NCI-H2107 treated with DMSO at 0.1 percent for 48 hours (cell line): ENCODE results near the gene UQCR10.

Source experiments
- DNase-seq: peaks from one replicate; lab custom pipeline; 2025; ENCODE audit not compliant: unreplicated experiment; lab: John Stamatoyannopoulos, UW

Gene UQCR10

DNA sequence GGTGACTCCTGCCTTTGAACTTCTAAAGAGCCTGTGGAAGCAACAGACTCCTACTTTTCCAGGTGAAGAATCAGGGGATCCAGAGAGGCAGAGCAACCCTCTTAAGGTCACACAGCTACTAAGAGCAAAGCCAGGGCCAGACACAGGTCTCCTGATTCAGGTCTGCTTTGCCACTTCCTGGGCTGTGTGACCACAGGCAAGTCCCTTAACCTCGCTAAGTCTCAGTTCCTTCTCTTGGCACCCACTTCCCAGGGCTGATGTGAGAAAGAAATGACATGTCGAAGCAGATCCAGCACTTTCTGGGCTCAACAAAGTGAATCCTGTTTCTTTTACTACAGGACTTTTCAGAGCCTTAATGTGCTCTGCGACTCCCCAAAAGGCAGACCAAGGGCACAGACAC lies 30.2 kb downstream of the UQCR10 start:
- no peak for DNase-seq

GRCh38 chr22:29798318-29798717 lies 31.1 kb downstream of the UQCR10 start:
- DNase-seq = no peak

DNA sequence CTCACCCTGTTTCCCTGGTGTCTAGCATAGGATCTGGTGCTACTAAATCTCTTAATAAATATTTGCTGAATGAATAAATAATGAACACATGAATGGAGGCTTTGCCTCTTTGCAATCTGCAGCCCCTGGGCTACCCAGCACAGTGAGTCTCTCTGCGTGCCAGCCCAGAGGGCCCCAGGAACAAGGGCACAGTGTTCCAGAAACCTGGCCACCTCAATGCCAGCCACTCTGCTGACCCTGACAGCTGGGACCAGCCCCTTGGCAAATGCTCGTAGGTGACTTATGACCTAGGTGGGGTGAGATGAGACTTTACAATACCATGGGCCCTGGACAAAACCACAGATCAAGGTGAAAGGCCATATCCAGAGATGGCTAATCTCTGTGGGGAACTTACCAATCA lies 31.6 kb downstream of the UQCR10 start:
- DNase-seq = no peak

DNA sequence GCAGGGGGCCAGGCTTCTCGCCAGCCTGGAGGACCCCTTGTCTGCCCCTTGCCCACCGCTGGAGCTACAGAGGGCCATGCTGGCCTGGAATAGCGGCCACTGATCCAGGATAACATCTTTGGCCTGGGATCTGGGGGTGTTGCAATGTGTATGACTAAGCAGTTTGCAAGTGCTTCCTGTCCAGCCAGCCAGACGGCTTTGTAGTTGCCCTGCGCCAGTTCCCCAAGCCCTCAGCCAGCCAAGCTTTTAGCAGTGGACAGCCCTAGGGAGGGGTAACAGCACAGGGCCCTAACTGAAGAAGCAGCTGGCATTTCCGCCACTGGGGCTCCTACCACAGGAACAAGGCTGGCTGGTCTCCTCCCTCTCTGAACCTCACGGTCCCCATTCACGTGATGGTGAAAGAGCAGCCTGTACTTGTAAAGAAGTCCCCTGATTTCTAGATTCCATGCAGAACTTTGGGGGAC lies 32.1 kb downstream of the UQCR10 start:
- no peak for DNase-seq

- DNase-seq = no peak
These were observed 34.0 kb downstream of the UQCR10 start for GRCh38 chr22:29801153-29801552.

DNA sequence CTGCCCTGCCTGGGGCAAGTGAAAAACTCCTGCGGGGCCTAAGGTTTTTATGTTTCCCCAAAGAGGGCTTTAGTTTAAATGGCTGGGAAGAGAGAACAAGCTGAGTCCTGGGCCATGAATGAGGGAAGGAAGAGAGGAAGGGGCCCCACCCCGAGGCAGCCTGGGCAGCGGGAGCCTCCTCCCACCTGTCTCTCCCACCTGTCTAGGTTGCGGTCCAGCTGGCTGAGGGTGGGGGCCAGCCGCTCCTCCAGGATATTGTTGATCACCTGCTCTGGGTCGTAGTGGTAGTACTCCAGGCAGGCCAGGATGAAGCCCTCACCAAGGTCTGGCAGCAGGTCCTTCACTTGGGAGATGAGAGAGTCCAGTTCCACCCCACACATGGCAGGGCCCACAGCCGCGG lies 34.6 kb downstream of the UQCR10 start:
- no peak for DNase-seq

GRCh38 chr22:29803190-29803589 lies 36.0 kb downstream of the UQCR10 start:
- no peak for DNase-seq

GRCh38 chr22:29804985-29805384 lies 37.8 kb downstream of the UQCR10 start:
- no peak for DNase-seq

- no peak for DNase-seq
These were observed 39.0 kb downstream of the UQCR10 start for GRCh38 chr22:29806196-29806595.

GRCh38 chr22:29810216-29810615 lies 43.0 kb downstream of the UQCR10 start:
- no peak for DNase-seq

DNA sequence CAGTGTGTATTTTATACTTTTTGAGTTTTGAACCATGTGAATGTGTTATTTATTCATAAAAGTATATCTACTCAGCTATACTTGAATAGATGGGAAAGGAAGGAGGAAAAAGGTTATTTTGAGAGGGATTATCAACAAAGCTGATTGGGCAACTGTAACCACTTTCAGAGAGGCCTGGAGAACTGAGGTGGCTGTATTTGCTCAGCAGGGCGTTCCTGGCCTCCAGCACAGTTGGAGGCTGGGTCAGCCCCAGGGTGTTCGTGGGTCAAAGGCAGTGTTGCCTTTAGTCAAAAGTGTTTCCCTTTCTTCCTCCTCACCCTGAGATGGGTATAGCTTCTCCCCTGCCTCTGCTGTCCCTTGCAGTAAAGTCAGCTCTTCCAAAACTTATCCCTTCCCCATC lies 44.2 kb downstream of the UQCR10 start:
- DNase-seq = no peak

DNA sequence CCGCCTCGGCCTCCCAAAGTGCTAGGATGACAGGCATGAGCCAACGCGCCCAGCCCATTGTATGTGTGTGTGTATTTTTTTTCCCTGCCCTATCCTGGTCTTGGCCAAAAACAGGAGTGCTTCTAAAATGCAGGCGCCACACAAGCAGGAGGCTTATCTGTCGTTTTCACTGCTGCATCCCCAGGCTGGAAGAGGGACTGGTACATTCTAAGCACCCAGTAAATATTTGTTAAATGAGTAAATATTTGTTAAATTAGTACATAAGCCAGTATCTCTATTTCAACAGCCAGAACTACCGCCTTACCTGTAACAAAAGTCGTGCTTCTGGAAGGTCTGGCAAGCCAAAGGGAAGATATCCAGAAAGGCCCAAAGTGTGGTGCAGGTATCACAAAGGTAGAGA lies 46.0 kb downstream of the UQCR10 start:
- no peak for DNase-seq

DNA sequence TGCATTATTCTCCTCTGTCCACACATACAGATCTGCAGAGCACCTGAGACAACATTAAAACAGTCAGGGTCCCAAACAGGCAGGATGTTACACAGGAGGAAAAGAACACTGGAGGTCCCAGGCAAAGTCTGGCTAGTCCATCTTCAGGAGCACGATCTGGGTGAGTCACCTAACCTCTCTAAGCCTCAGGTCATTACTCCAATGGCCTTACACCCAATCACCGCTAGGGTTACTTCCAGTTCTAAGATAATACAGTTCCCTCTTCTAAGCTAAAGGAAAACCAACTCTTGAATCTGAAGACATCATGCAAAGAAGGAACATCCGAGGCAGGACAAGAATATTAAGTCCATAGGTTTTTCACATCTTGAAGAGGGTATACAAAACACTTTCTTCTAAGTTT lies 46.4 kb downstream of the UQCR10 start:
- no peak for DNase-seq

- no peak for DNase-seq
These were observed 46.8 kb downstream of the UQCR10 start for GRCh38 chr22:29814003-29814402.

DNA sequence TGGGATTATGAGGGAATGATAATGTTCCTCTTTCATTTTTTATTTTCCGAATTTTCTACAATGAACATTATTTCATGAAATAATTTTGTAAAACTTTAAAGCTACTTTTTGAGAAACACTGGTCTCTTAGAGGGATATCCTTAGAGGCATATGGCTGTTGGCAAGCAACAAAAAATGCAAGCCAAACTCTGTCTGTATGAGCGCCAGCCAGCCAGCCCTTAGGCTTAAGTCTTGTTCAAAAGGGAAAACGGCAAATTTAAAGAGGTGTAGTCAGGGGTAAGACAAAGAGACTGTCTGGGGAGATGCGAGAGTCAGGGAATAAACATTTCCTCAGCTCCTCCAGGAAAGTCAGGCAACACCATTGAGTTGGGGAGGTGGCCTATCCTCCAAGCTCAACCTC lies 48.4 kb downstream of the UQCR10 start:
- no peak for DNase-seq

DNA sequence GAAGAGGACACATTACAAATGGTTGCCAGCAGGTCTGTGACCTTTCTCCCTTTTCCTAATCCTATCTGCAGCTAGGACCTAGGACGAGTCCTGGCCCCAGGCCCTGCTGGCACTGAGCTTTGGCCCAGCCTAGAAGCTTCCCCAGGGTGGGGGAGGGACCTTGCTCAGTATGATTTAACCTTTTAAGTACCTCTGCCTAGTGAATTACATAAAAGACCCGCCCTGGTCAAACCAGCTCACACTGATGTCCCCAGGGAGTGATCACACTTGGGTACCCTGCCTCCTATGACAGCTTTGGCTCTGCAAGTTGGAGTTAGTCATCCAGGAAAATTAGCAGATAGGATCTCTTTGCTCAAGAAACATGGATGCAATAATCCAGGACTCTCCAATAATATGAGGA lies 49.0 kb downstream of the UQCR10 start:
- no peak for DNase-seq

- DNase-seq = no peak
These were observed 49.4 kb downstream of the UQCR10 start for GRCh38 chr22:29816539-29816938.

GRCh38 chr22:29816980-29817379 lies 49.8 kb downstream of the UQCR10 start:
- DNase-seq = no peak

DNA sequence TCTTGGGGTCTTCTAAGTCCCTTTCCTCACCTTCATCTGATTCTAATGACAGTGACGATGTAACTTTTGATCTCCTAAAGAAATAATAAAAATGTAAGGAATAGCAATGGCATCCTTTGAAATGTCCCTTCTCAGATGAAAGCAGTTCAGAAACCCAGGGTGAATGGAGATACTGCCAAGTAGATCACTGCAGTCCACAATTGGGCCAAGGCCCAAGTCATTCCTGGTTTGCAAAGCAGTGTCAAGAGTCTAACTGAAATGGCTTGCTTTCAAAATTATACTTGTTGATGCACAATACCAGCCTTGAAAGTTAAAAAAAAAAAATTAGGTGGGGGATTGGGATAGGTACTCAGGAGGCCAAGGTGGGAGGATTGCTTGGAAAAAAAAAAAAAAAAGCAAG lies 50.6 kb downstream of the UQCR10 start:
- DNase-seq = no peak

GRCh38 chr22:29819501-29819900 lies 52.3 kb downstream of the UQCR10 start:
- DNase-seq = no peak
